HepG2 (cell line): ENCODE data around the gene RABL6. TPM values are rescaled to one million over a fixed set of nuclear protein-coding genes. Genes with fewer than 3 reads are reported as not detected.

Source experiments
- AGO2 ChIP-seq: fragments of 200-400 bp; formaldehyde crosslinking; optimal IDR thresholded peaks from 2 replicates; pipeline ENCODE3; 2017; ENCODE audit warnings: mild to moderate bottlenecking, low read depth, low read length, moderate library complexity
- CC2D1A ChIP-seq: sonication (generic); formaldehyde crosslinking; IDR thresholded peaks from 2 replicates; pipeline ENCODE4 v1.8.1; 2023; ENCODE audit warnings: mild to moderate bottlenecking, missing genetic modification reagents
- CENPBD1 ChIP-seq: sonication (generic); formaldehyde crosslinking; IDR thresholded peaks from 2 replicates; pipeline ENCODE4 v1.8.0; 2022; ENCODE audit warnings: missing genetic modification reagents, low read depth, mild to moderate bottlenecking, borderline replicate concordance
- CHCHD3 ChIP-seq: sonication (generic); formaldehyde crosslinking; IDR thresholded peaks from 2 replicates; pipeline ENCODE4 v1.8.0; 2022; ENCODE audit warnings: mild to moderate bottlenecking, missing genetic modification reagents, moderate library complexity
- DRAP1 ChIP-seq: IDR thresholded peaks from 2 replicates; pipeline ENCODE4 v1.6.1; 2016; ENCODE audit warnings: missing genetic modification reagents, missing compliant biosample characterization
- GABPA ChIP-seq, 2 experiments: IDR thresholded peaks; 2 replicates each; pipeline ENCODE4 v1.6.1; 2011 to 2016; ENCODE audit warnings: low read depth in 2 of 2, low read length in 1 of 2, missing biosample characterization in 1 of 2, missing genetic modification characterization in 1 of 2
- GATA4 ChIP-seq: sonication (generic); IDR thresholded peaks from 2 replicates; pipeline ENCODE4 v1.6.1; 2016; ENCODE audit warnings: antibody characterized with exemption, low read depth, borderline replicate concordance
- GATAD1 ChIP-seq: IDR thresholded peaks from 2 replicates; pipeline ENCODE4 v1.6.1; 2016; ENCODE audit warnings: missing genetic modification reagents, missing compliant biosample characterization
- GMEB1 ChIP-seq: sonication (generic); formaldehyde crosslinking; IDR thresholded peaks from 2 replicates; pipeline ENCODE4 v1.5.1; 2020; ENCODE audit warnings: missing genetic modification reagents, mild to moderate bottlenecking, borderline replicate concordance
- MIXL1 ChIP-seq: IDR thresholded peaks from 2 replicates; pipeline ENCODE4 v1.6.1; 2016
- NFYB ChIP-seq: sonication (generic); formaldehyde crosslinking; IDR thresholded peaks from 2 replicates; pipeline ENCODE4 v1.4.0; 2020; ENCODE audit warnings: missing genetic modification reagents
- NR3C1 ChIP-seq: sonication (generic); formaldehyde crosslinking; IDR thresholded peaks from 2 replicates; pipeline ENCODE4 v1.4.0; 2020; ENCODE audit warnings: missing genetic modification reagents
- NRL ChIP-seq: sonication (generic); formaldehyde crosslinking; IDR thresholded peaks from 2 replicates; pipeline ENCODE4 v1.5.0; 2020; ENCODE audit warnings: missing genetic modification reagents, mild to moderate bottlenecking, moderate library complexity, borderline replicate concordance
- REL ChIP-seq: sonication (generic); formaldehyde crosslinking; conservative IDR thresholded peaks from 2 replicates; pipeline ENCODE4 v1.8.0; 2022; ENCODE audit warnings: mild to moderate bottlenecking, missing genetic modification reagents, moderate library complexity
- SRF ChIP-seq: IDR thresholded peaks from 2 replicates; pipeline ENCODE4 v1.6.1; 2011; ENCODE audit warnings: mild to moderate bottlenecking, low read depth, low read length, moderate library complexity
- STAG1 ChIP-seq: sonication (generic); formaldehyde crosslinking; IDR thresholded peaks from 2 replicates; pipeline ENCODE4 v1.4.0; 2020; ENCODE audit warnings: missing genetic modification reagents
- STAT6 ChIP-seq: sonication (generic); formaldehyde crosslinking; IDR thresholded peaks from 2 replicates; pipeline ENCODE4 v1.4.0; 2020; ENCODE audit warnings: missing genetic modification reagents, mild to moderate bottlenecking, borderline replicate concordance
- ZNF251 ChIP-seq: sonication (generic); formaldehyde crosslinking; IDR thresholded peaks from 2 replicates; pipeline ENCODE4 v1.9.0; 2021; ENCODE audit warnings: mild to moderate bottlenecking, missing genetic modification reagents
- ZNF281 ChIP-seq: sonication (generic); formaldehyde crosslinking; IDR thresholded peaks from 2 replicates; pipeline ENCODE4 v1.4.0; 2020; ENCODE audit warnings: missing genetic modification reagents, borderline replicate concordance
- ZNF34 ChIP-seq: sonication (generic); formaldehyde crosslinking; IDR thresholded peaks from 2 replicates; pipeline ENCODE4 v1.4.0; 2020; ENCODE audit warnings: mild to moderate bottlenecking, missing genetic modification reagents, borderline replicate concordance
- ZNF441 ChIP-seq: sonication (generic); formaldehyde crosslinking; IDR thresholded peaks from 2 replicates; pipeline ENCODE4 v1.7.0; 2021; ENCODE audit warnings: missing genetic modification reagents, borderline replicate concordance
- ZNF577 ChIP-seq: sonication (generic); formaldehyde crosslinking; IDR thresholded peaks from 2 replicates; pipeline ENCODE4 v1.4.0; 2020; ENCODE audit warnings: mild to moderate bottlenecking, low read depth, missing genetic modification reagents, borderline replicate concordance
- polyA plus RNA-seq, 8 experiments: library from polyadenylated mRNA; depleted of rRNA in 3 of 8; stranded (reverse) in 7 of 8; unstranded in 1 of 8; fragments of >200 nt; fragmentation: Illumina TruSeq in 4 of 8; extraction: Trizol in 4 of 8; gene quantifications; 2 replicates each; pipeline versions ENCODE4 v1.2.1 to v1.2.3, GENCODE V29; 2011 to 2016; ENCODE audit warnings: low read depth in 4 of 8, missing spikeins in 1 of 8, mixed read lengths in 1 of 8; ENCODE audit not compliant: insufficient read depth in 1 of 8
- total RNA-seq, 5 experiments: library from RNA; depleted of rRNA; stranded (reverse); fragments of >200 nt; fragmentation: Illumina TruSeq; extraction: Trizol; gene quantifications; 2 replicates each; pipeline ENCODE4 v1.2.3, GENCODE V29; 2016; ENCODE audit warnings: low read depth in 1 of 5

Gene RABL6
- total and polyA plus RNA-seq, 2 of the 13 experiments (the other 11 are each of a cell fraction or from before 2014, with no cell fraction given), result 81.5 to 125 TPM

GRCh38 chr9:136847826-136848392 is 40.2 kb downstream of the RABL6 start (continued):
- TF ChIP-seq ZNF281 (CRISPR knock-in tag) (peak; percentile 31; the same call in 1 of the 2 replicates), CENPBD1 (CRISPR knock-in tag) (no peak), STAT6 (CRISPR knock-in tag) (peak; percentile 67; the same call in 1 of the 2 replicates), SRF (no peak), STAG1 (CRISPR knock-in tag) (no peak), DRAP1 (CRISPR knock-in tag) (peak; percentile 45; the same call in 1 of the 2 replicates), NRL (CRISPR knock-in tag) (peak; percentile 97), GMEB1 (CRISPR knock-in tag) (peak; percentile 75; the same call in 1 of the 2 replicates), GABPA (IDR thresholded peaks at IDR 0.05; ENCODE audit: low read depth, low read length) (no peak), GABPA (CRISPR knock-in tag; IDR thresholded peaks at IDR 0.05; ENCODE audit: low read depth) (no peak), NFYB (CRISPR knock-in tag) (no peak), ZNF441 (0 out of 2 replicates have a peak, but pooled peaks have one; percentile 27), REL (CRISPR knock-in tag) (peak; percentile 34; the same call in 1 of the 2 replicates), ZNF251 (CRISPR knock-in tag) (no peak), ZNF577 (CRISPR knock-in tag) (no peak), ZNF34 (CRISPR knock-in tag) (no peak), GATA4 (no peak), GATAD1 (CRISPR knock-in tag) (no peak; the same call in 1 of the 2 replicates), CHCHD3 (0 out of 2 replicates have a peak, but pooled peaks have one; percentile 51), MIXL1 (no peak), AGO2 (peak; percentile 98), NR3C1 (peak; percentile 20; the same call in 1 of the 2 replicates), CC2D1A (CRISPR knock-in tag) (no peak)
